DND-41 (cell line): ENCODE measurements around the gene ZNF816.

Source experiments
- EZH2 ChIP-seq: IDR thresholded peaks from 3 replicates; pipeline ENCODE4 v1.6.1; 2012; ENCODE audit warnings: borderline replicate concordance, low read depth, mild to moderate bottlenecking, moderate library complexity, low read length, inconsistent platforms; ENCODE audit not compliant: severe bottlenecking
- TF ChIP-seq, protein P1 (sequence below): IDR thresholded peaks from 2 replicates; pipeline ENCODE4 v1.5.1; 2012; ENCODE audit warnings: borderline replicate concordance, low read length, moderate library complexity, mild to moderate bottlenecking; ENCODE audit not compliant: poor library complexity, severe bottlenecking; ENCODE audit errors: extremely low read depth

DNA sequence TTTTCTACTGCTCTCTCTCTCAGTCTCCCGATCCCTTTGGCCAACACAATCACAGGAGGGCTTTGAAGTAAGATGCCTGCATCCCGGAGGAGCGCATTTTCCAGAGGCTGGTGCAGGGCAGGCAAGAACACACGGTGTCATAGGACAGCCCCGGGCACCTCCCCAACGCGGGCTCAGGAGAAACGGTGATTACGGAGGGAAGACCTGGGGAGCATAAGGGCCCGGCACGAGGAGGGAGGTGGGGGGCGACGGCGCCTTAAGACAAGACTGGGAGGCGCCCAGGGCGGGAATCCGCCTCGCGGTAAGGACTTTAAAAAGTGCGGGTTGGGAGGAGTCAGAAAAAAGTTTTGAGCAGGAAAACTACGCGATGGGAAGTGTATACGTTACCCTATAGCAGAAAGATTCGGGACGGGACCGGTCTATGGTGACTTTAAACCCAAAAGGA is 20.7 kb downstream of the ZNF816 start:
- TF ChIP-seq, protein P1, sequence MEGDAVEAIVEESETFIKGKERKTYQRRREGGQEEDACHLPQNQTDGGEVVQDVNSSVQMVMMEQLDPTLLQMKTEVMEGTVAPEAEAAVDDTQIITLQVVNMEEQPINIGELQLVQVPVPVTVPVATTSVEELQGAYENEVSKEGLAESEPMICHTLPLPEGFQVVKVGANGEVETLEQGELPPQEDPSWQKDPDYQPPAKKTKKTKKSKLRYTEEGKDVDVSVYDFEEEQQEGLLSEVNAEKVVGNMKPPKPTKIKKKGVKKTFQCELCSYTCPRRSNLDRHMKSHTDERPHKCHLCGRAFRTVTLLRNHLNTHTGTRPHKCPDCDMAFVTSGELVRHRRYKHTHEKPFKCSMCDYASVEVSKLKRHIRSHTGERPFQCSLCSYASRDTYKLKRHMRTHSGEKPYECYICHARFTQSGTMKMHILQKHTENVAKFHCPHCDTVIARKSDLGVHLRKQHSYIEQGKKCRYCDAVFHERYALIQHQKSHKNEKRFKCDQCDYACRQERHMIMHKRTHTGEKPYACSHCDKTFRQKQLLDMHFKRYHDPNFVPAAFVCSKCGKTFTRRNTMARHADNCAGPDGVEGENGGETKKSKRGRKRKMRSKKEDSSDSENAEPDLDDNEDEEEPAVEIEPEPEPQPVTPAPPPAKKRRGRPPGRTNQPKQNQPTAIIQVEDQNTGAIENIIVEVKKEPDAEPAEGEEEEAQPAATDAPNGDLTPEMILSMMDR: no peak
- TF ChIP-seq EZH2: no peak
